HG03135 (cell line): ENCODE results near the gene SHISA8.

ENCODE experiments used
- ATAC-seq: cut with Tn5 transposase; IDR thresholded peaks from one replicate; pipeline ENCODE4 v1.9.1; 2021; ENCODE audit warnings: mild to moderate bottlenecking, moderate library complexity; ENCODE audit not compliant: unreplicated experiment

SHISA8 gene

GRCh38 chr22:41915786-41916493 is 1.1 kb upstream of the SHISA8 start:
- no peak for ATAC-seq

GRCh38 chr22:41914611-41915034 is 251 bp downstream of the SHISA8 start:
- ATAC-seq = no peak

GRCh38 chr22:41913842-41914534 is 886 bp downstream of the SHISA8 start:
- ATAC-seq = no peak

GRCh38 chr22:41913040-41913719 is 1.7 kb downstream of the SHISA8 start:
- no peak for ATAC-seq

- ATAC-seq = no peak
Measured at GRCh38 chr22:41912338-41913039, 2.4 kb downstream of the SHISA8 start.

GRCh38 chr22:41911001-41911611 is 3.8 kb downstream of the SHISA8 start:
- no peak for ATAC-seq

GRCh38 chr22:41910050-41911000 is 4.5 kb downstream of the SHISA8 start:
- no peak for ATAC-seq

GRCh38 chr22:41909310-41910049 is 5.4 kb downstream of the SHISA8 start:
- ATAC-seq = no peak

- ATAC-seq = no peak
Measured at GRCh38 chr22:41908411-41909309, 6.2 kb downstream of the SHISA8 start.

- no peak for ATAC-seq
Measured at GRCh38 chr22:41907436-41908401, 7.2 kb downstream of the SHISA8 start.

GRCh38 chr22:41906822-41907221 is 8.1 kb downstream of the SHISA8 start:
- no peak for ATAC-seq

- no peak for ATAC-seq
Measured at GRCh38 chr22:41905411-41906202, 9.3 kb downstream of the SHISA8 start.

GRCh38 chr22:41904450-41905410 is 10.1 kb downstream of the SHISA8 start:
- no peak for ATAC-seq

- no peak for ATAC-seq
Measured at GRCh38 chr22:41902932-41903421, 11.9 kb downstream of the SHISA8 start.

GRCh38 chr22:41902016-41902415 is 12.9 kb downstream of the SHISA8 start:
- ATAC-seq = no peak
